ENCODE results near the gene ZNF609.

ZNF609 gene

DNA sequence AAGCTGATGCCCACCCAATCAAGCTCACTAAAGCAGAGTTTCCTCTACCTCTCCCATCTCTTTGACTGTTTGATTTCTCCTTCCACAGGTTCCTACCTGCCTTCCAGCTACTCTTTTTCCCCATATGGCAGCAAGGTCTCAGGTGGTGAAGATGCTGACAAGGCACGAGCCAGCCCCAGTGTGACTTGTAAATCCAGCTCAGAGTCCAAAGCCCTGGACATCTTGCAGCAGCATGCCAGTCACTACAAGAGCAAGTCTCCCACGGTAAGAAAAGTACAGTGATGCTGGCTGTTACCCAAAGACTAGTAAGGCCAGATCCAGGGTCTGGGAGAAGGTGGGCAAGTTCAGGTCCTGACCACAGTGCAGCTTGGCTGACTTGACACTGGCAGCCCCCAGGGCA is 219.7 kb downstream of the ZNF609 start:
- TF ChIP-seq YY1 (IDR thresholded peaks at IDR 0.05; ENCODE audit: insufficient read depth, insufficient read length), result no peak
- no peaks in the 10 kb centered on the region for H3K9me3 ChIP-seq (ENCODE audit: insufficient read depth, low read length)
- no peaks in the 10 kb centered on the region for H3K27me3 ChIP-seq (ENCODE audit: insufficient read depth, insufficient read length)
- peaks cover 5% of the 10 kb centered on the region for H3K4me1 ChIP-seq (ENCODE audit: insufficient read depth, insufficient read length)
- H3K4me3 ChIP-seq (ENCODE audit: insufficient read length, low read depth), result no peak overlapping the region
- no peak for DNase-seq (ENCODE audit: low read depth, low spot score)
- H3K36me3 ChIP-seq (ENCODE audit: insufficient read depth, insufficient read length, low read length), result peaks cover 83% of the 10 kb centered on the region
- no peak overlapping the region for H3K9ac ChIP-seq (ENCODE audit: insufficient read length, low read depth)

DNA sequence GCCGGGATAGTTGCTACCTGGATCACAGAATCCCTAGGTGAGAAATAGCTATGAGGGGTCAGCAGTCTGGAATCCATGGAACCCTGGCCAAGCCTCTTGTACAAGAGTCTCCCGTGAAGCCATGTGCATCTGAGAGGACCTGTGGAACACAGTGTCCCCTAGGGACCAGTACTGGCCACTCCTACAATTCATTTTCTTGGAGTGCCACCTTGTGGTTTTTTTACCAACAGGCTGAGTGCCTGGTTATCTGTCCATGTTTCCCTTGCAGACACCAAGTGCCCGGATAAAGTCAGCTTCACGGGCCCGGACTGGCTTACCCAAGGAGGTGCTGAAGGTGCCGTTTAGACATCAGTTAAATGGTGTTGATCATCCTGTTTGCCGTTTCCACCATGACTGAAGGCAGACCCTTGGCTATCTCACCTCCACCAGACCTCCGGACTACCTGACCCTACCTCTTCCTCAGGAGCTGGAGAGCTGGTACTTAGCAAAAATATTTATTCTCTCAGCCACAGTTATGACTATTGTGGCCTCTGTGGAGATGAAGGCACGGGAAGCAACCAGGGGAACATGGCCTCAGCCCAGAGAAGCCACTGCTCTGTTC is 221.1 kb downstream of the ZNF609 start:
- DNase-seq (ENCODE audit: low read depth, low spot score), result peak; percentile 71

DNA sequence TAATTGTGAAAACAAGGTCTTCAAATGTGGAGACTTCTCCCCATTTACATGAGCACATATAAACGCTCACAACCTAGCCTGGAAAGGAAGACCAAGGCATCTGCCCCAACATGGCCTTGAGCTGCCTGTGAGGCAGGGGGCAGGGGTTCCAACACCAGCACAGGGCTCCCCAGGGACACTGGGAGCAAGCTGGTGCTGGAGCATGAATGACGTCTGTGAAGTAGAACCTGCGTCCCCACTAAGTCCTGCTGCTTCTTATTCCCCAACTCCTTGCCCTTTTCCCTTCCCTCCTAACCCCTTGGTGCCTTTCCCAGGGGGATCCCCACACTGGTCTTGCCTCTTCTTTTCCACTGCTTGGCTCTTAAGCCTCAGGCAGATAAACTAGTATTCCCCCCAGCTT is 221.9 kb downstream of the ZNF609 start:
- peaks cover 16% of the 10 kb centered on the region for H3K4me1 ChIP-seq (ENCODE audit: insufficient read depth, insufficient read length)
- no peak for DNase-seq (ENCODE audit: low read depth, low spot score)
- H3K9me3 ChIP-seq (ENCODE audit: insufficient read depth, low read length), result no peaks in the 10 kb centered on the region
- H3K4me3 ChIP-seq (ENCODE audit: insufficient read length, low read depth), result no peak overlapping the region
- peaks cover 79% of the 10 kb centered on the region for H3K36me3 ChIP-seq (ENCODE audit: insufficient read depth, insufficient read length, low read length)
- no peaks in the 10 kb centered on the region for H3K27me3 ChIP-seq (ENCODE audit: insufficient read depth, insufficient read length)
- H3K9ac ChIP-seq (ENCODE audit: insufficient read length, low read depth), result no peak overlapping the region
- no peak for TF ChIP-seq YY1 (IDR thresholded peaks at IDR 0.05; ENCODE audit: insufficient read depth, insufficient read length)
- TF ChIP-seq SUZ12 (IDR thresholded peaks at IDR 0.05; ENCODE audit: extremely low read depth, insufficient read depth, insufficient read length), result no peak
- TF ChIP-seq ZNF274 (IDR thresholded peaks at IDR 0.05; ENCODE audit: low read depth, low read length), result no peak

More for the DNA sequence above, 221.1 kb downstream of the ZNF609 start:
- Histone ChIP-seq H3K27me3 (ENCODE audit: insufficient read depth, insufficient read length) (no peaks in the 10 kb centered on the region), H3K4me3 (ENCODE audit: insufficient read length, low read depth) (no peak overlapping the region), H3K9ac (ENCODE audit: insufficient read length, low read depth) (no peak overlapping the region), H3K36me3 (ENCODE audit: insufficient read depth, insufficient read length, low read length) (peaks cover 75% of the 10 kb centered on the region), H3K4me1 (ENCODE audit: insufficient read depth, insufficient read length) (peaks cover 11% of the 10 kb centered on the region), H3K9me3 (ENCODE audit: insufficient read depth, low read length) (no peaks in the 10 kb centered on the region)
- TF ChIP-seq YY1 (IDR thresholded peaks at IDR 0.05; ENCODE audit: insufficient read depth, insufficient read length) (no peak), ZNF274 (IDR thresholded peaks at IDR 0.05; ENCODE audit: low read depth, low read length) (no peak), SUZ12 (IDR thresholded peaks at IDR 0.05; ENCODE audit: extremely low read depth, insufficient read depth, insufficient read length) (no peak)

DNA sequence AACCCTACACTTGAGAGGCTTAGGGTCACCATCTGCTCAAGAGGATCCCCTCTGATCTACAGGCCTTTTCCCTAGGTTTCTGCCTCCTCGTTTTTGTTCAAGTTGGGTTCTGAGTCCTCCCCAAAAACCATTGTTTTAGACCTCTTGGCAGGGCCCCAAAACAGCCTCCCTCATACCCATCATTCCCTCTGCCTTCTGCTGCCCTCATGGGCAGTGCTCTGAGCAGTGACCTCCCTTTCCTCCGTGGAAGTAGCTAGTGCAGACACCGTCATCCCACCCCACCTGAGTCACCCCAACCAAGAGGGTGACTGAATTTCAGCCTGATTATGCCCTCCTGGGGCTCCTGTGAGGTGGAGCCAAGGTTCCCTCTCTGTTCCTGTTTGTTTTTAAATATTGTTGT is 223.0 kb downstream of the ZNF609 start:
- no peak for DNase-seq (ENCODE audit: low read depth, low spot score)
- no peaks in the 10 kb centered on the region for H3K27me3 ChIP-seq (ENCODE audit: insufficient read depth, insufficient read length)
- peaks cover 82% of the 10 kb centered on the region for H3K36me3 ChIP-seq (ENCODE audit: insufficient read depth, insufficient read length, low read length)
- TF ChIP-seq ZNF274 (IDR thresholded peaks at IDR 0.05; ENCODE audit: low read depth, low read length), result no peak
- TF ChIP-seq YY1 (IDR thresholded peaks at IDR 0.05; ENCODE audit: insufficient read depth, insufficient read length), result no peak
- TF ChIP-seq SUZ12 (IDR thresholded peaks at IDR 0.05; ENCODE audit: extremely low read depth, insufficient read depth, insufficient read length), result no peak
- H3K9ac ChIP-seq (ENCODE audit: insufficient read length, low read depth), result no peak overlapping the region
- H3K9me3 ChIP-seq (ENCODE audit: insufficient read depth, low read length), result no peaks in the 10 kb centered on the region
- peaks cover 19% of the 10 kb centered on the region for H3K4me1 ChIP-seq (ENCODE audit: insufficient read depth, insufficient read length)
- H3K4me3 ChIP-seq (ENCODE audit: insufficient read length, low read depth), result no peak overlapping the region

DNA sequence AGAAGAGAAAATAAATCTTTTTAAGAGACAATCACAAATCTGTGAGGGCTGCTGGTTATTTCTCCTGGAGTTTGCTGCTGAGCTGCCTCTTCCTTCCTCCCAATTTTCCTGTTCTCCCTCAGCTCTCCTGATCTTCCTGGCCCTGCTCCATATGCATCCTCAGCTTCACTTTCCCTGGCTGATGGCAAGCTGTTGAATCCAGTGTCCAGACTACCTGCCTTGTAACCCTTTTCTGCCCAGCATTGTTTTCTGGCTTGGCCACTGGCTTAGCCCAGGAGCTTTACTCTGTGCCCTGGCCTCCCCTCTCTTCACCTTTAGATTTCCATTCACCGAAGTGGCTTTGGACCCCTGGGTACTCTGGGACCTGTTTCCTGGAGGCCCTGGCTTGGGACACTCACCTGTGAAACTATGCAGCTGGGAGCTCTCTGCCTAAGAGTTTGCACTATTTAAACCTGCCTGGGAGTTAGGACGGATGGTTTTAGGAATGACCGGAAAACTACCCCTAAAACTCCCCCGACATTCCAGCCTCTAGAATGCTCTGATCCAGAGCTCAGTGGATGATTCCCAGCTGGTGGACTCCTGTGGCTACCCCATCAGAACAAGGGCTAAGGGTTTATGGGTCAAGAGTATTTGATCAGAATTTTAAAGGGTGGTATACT is 225.0 kb downstream of the ZNF609 start:
- H3K9ac ChIP-seq (ENCODE audit: insufficient read length, low read depth), result no peak overlapping the region
- no peaks in the 10 kb centered on the region for H3K27me3 ChIP-seq (ENCODE audit: insufficient read depth, insufficient read length)
- H3K4me1 ChIP-seq (ENCODE audit: insufficient read depth, insufficient read length), result peaks cover 22% of the 10 kb centered on the region
- TF ChIP-seq SUZ12 (IDR thresholded peaks at IDR 0.05; ENCODE audit: extremely low read depth, insufficient read depth, insufficient read length) (no peak), YY1 (IDR thresholded peaks at IDR 0.05; ENCODE audit: insufficient read depth, insufficient read length) (no peak), ZNF274 (IDR thresholded peaks at IDR 0.05; ENCODE audit: low read depth, low read length) (no peak)
- DNase-seq (ENCODE audit: low read depth, low spot score), result no peak
- no peak overlapping the region for H3K4me3 ChIP-seq (ENCODE audit: insufficient read length, low read depth)
- H3K9me3 ChIP-seq (ENCODE audit: insufficient read depth, low read length), result no peaks in the 10 kb centered on the region
- H3K36me3 ChIP-seq (ENCODE audit: insufficient read depth, insufficient read length, low read length), result peaks cover 79% of the 10 kb centered on the region

DNA sequence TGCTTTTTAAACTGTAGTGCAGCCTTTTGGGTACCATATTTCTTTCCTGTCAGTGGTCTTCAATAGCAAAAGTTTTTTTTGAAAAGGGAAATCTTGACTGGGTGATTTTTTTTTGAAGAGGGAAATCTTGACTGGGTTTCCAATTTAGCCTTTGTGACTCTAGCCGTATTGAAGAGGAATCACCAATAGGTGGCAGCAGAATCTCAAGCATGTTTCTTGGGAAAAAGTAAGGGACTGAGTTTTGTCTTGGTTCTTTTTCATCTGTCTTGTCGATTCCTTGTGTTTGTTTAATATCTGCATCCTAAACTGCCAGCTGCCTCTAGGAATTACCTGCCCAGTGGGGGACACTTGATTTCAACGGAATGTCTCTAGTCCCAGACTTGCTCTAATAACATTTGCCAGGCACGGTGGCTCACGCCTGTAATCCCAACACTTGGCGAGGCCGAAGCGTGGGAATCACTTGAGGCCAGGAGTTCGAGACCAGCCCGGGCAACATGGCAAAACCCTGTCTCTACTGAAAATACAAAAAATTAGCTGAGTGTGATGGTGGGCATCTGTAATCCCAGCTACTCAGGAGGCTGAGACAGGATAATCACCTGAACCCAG is 225.9 kb downstream of the ZNF609 start:
- Histone ChIP-seq H3K9ac (ENCODE audit: insufficient read length, low read depth) (no peak overlapping the region), H3K4me1 (ENCODE audit: insufficient read depth, insufficient read length) (peaks cover 24% of the 10 kb centered on the region), H3K4me3 (ENCODE audit: insufficient read length, low read depth) (no peak overlapping the region), H3K36me3 (ENCODE audit: insufficient read depth, insufficient read length, low read length) (peaks cover 79% of the 10 kb centered on the region), H3K9me3 (ENCODE audit: insufficient read depth, low read length) (no peaks in the 10 kb centered on the region), H3K27me3 (ENCODE audit: insufficient read depth, insufficient read length) (no peaks in the 10 kb centered on the region)
- DNase-seq (ENCODE audit: low read depth, low spot score), result no peak
- TF ChIP-seq YY1 (IDR thresholded peaks at IDR 0.05; ENCODE audit: insufficient read depth, insufficient read length) (no peak), ZNF274 (IDR thresholded peaks at IDR 0.05; ENCODE audit: low read depth, low read length) (no peak), SUZ12 (IDR thresholded peaks at IDR 0.05; ENCODE audit: extremely low read depth, insufficient read depth, insufficient read length) (no peak)

DNA sequence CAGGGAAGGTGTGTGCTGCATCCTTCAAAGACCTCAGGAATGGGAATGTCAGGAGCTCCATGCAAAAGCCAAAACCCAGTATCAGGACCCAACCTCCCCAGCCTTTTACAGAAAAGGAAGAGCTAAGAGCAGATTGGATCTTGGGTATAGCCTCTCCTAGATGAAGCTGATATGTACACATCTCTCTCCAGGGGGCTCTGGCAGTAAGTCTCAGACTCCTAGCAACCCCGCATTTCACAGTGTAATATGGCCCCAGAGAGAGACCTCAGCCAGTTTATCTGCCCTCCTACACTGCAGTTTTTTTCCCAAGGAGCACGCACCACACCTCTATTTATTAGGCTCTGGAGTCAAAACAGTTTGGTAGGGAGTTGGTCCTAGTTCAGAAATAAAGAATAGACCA is 226.8 kb downstream of the ZNF609 start:
- peaks cover 21% of the 10 kb centered on the region for H3K4me1 ChIP-seq (ENCODE audit: insufficient read depth, insufficient read length)
- H3K9ac ChIP-seq (ENCODE audit: insufficient read length, low read depth), result no peak overlapping the region
- no peak overlapping the region for H3K4me3 ChIP-seq (ENCODE audit: insufficient read length, low read depth)
- DNase-seq (ENCODE audit: low read depth, low spot score), result no peak
- no peaks in the 10 kb centered on the region for H3K9me3 ChIP-seq (ENCODE audit: insufficient read depth, low read length)
- H3K27me3 ChIP-seq (ENCODE audit: insufficient read depth, insufficient read length), result no peaks in the 10 kb centered on the region
- peaks cover 77% of the 10 kb centered on the region for H3K36me3 ChIP-seq (ENCODE audit: insufficient read depth, insufficient read length, low read length)
- TF ChIP-seq SUZ12 (IDR thresholded peaks at IDR 0.05; ENCODE audit: extremely low read depth, insufficient read depth, insufficient read length) (no peak), ZNF274 (IDR thresholded peaks at IDR 0.05; ENCODE audit: low read depth, low read length) (no peak), YY1 (IDR thresholded peaks at IDR 0.05; ENCODE audit: insufficient read depth, insufficient read length) (no peak)
